HL-60/S4 treated with retinoic acid at 250 ng/mL for 4 days and 3 days (cell line): ENCODE measurements around the gene PSPC1.
"Not testable (repeated sequence)": the region's sequence is repeated elsewhere in the genome, so short reads cannot be mapped to it uniquely, and the experiment has no call there.

Experiments used
- in situ Hi-C: fragments of 300-500 bp; cut with MboI; formaldehyde crosslinking; loops from 2 replicates; pipeline ENCODE4 v1.7.0; 2022; ENCODE audit warnings: low sequenced_read_pairs

PSPC1 gene

GRCh38 chr13:19782727-19783682 is at the start of gene PSPC1:
TSS of gene PSPC1 (minus strand) at chr13:19782945. CDS start at chr13:19782757, 188 bp downstream.
- in situ Hi-C loops: not testable (repeated sequence)

- in situ Hi-C loops: no loop called here
These were observed 39.9 kb upstream of the PSPC1 start for GRCh38 chr13:19822673-19823072.

- in situ Hi-C loops: no loop called here
These were observed 35.6 kb upstream of the PSPC1 start for GRCh38 chr13:19818223-19818842.

- in situ Hi-C loops: no loop called here
These were observed 34.9 kb upstream of the PSPC1 start for GRCh38 chr13:19817510-19818158.

- in situ Hi-C loops: no loop called here
These were observed 34.4 kb upstream of the PSPC1 start for GRCh38 chr13:19817106-19817505.

GRCh38 chr13:19815842-19816241 is 33.1 kb upstream of the PSPC1 start:
- in situ Hi-C loops: not testable (repeated sequence)

- in situ Hi-C loops: no loop called here
These were observed 28.5 kb upstream of the PSPC1 start for GRCh38 chr13:19810996-19811881.

- in situ Hi-C loops: no loop called here
These were observed 27.4 kb upstream of the PSPC1 start for GRCh38 chr13:19810151-19810550.

GRCh38 chr13:19805765-19806164 is 23.0 kb upstream of the PSPC1 start:
- in situ Hi-C loops: no loop called here

- in situ Hi-C loops: no loop called here
These were observed 13.2 kb upstream of the PSPC1 start for GRCh38 chr13:19795956-19796355.

- in situ Hi-C loops: no loop called here
These were observed 11.9 kb upstream of the PSPC1 start for GRCh38 chr13:19794631-19795030.

- in situ Hi-C loops: no loop called here
These were observed 9.3 kb upstream of the PSPC1 start for GRCh38 chr13:19791953-19792537.

GRCh38 chr13:19782049-19782726 is 557 bp downstream of the PSPC1 start:
- in situ Hi-C loops: no loop called here

GRCh38 chr13:19781526-19781925 is 1.2 kb downstream of the PSPC1 start:
- in situ Hi-C loops: no loop called here

- in situ Hi-C loops: not testable (repeated sequence)
These were observed 1.9 kb downstream of the PSPC1 start for GRCh38 chr13:19780753-19781418.

GRCh38 chr13:19772306-19772705 is 10.4 kb downstream of the PSPC1 start:
- in situ Hi-C loops: no loop called here

- in situ Hi-C loops: no loop called here
These were observed 12.9 kb downstream of the PSPC1 start for GRCh38 chr13:19769854-19770253.

- in situ Hi-C loops: no loop called here
These were observed 14.8 kb downstream of the PSPC1 start for GRCh38 chr13:19767966-19768365.

GRCh38 chr13:19766591-19766990 is 16.2 kb downstream of the PSPC1 start:
- in situ Hi-C loops: no loop called here
